Naive thymus-derived CD4-positive, alpha-beta T cell (primary cell): Measurements from ENCODE around the gene RAG2. TPM values are rescaled to one million over a fixed set of nuclear protein-coding genes. Genes with fewer than 3 reads are reported as not detected.
A peak's percentile ranks its signal among the peaks of the same experiment; 100 is the strongest.

Source experiments
- ATAC-seq: fragments of 150-1000 bp; cut with Tn5 transposase; 2 replicates; pipeline ENCODE4 v1.10.0; 2021; ENCODE audit warnings: mild to moderate bottlenecking, moderate library complexity
- CTCF ChIA-PET: fragments of 350-600 bp; sonication (Branson Sonifier 250); formaldehyde crosslinking; loops from one replicate; lab custom pipeline; 2021; ENCODE audit warnings: antibody characterized with exemption; lab: Charles Lee
- POLR2A ChIA-PET: fragments of 350-600 bp; sonication (Branson Sonifier 250); formaldehyde crosslinking; loops from one replicate; lab custom pipeline; 2021; ENCODE audit warnings: antibody characterized with exemption, inconsistent platforms; lab: Charles Lee
- DNase-seq, 9 donors: peaks; one replicate each; pipeline versions ENCODE4 v3.0.0 to v3.0.0-alpha.2; 2020 to 2022; ENCODE audit warnings: mixed read lengths in 1 of 9
- H3K27ac ChIP-seq: one replicate; pipeline ENCODE4 v1.7.0; 2013; ENCODE audit warnings: mild to moderate bottlenecking, low read depth, low read length, moderate library complexity
- H3K27me3 ChIP-seq, 2 donors: one replicate each; pipeline ENCODE4 v1.7.0; 2013; ENCODE audit warnings: low read length in 2 of 2, mild to moderate bottlenecking in 2 of 2, moderate library complexity in 2 of 2; ENCODE audit not compliant: control insufficient read depth in 2 of 2, insufficient read depth in 2 of 2
- H3K36me3 ChIP-seq, 3 experiments: 1 replicate in 2 of 3; 2 replicates in 1 of 3; pipeline ENCODE4 v1.7.0; 2013; ENCODE audit warnings: low read length in 3 of 3, mild to moderate bottlenecking in 3 of 3, moderate library complexity in 1 of 3; ENCODE audit not compliant: insufficient read depth in 3 of 3, control insufficient read depth in 2 of 3
- H3K4me1 ChIP-seq, 2 donors: one replicate each; pipeline ENCODE4 v1.7.0; 2013; ENCODE audit warnings: low read length in 2 of 2, mild to moderate bottlenecking in 2 of 2, moderate library complexity in 1 of 2; ENCODE audit not compliant: control insufficient read depth in 2 of 2, insufficient read depth in 2 of 2
- H3K4me3 ChIP-seq: 2 replicates; pipeline ENCODE4 v1.7.0; 2013; ENCODE audit warnings: mild to moderate bottlenecking, low read length
- H3K9me3 ChIP-seq, 3 experiments: 1 replicate in 2 of 3; 2 replicates in 1 of 3; pipeline ENCODE4 v1.7.0; 2013; ENCODE audit warnings: low read length in 3 of 3; ENCODE audit not compliant: control insufficient read depth in 2 of 3
- H3K27ac Mint-ChIP-seq, 9 donors: one replicate each; pipeline ENCODE4 v1.8.0; 2020 to 2022; ENCODE audit warnings: mixed read lengths in 9 of 9, mild to moderate bottlenecking in 8 of 9, moderate library complexity in 5 of 9, inconsistent platforms in 2 of 9
- H3K27me3 Mint-ChIP-seq, 5 donors: one replicate each; pipeline ENCODE4 v1.8.0; 2021 to 2022; ENCODE audit warnings: mixed read lengths in 5 of 5, mild to moderate bottlenecking in 1 of 5
- H3K36me3 Mint-ChIP-seq, 5 donors: one replicate each; pipeline ENCODE4 v1.8.0; 2020 to 2022; ENCODE audit warnings: mixed read lengths in 5 of 5, mild to moderate bottlenecking in 3 of 5, inconsistent platforms in 1 of 5
- H3K4me1 Mint-ChIP-seq, 7 donors: one replicate each; pipeline ENCODE4 v1.8.0; 2020 to 2022; ENCODE audit warnings: mixed read lengths in 7 of 7, mild to moderate bottlenecking in 3 of 7, inconsistent platforms in 1 of 7
- H3K4me3 Mint-ChIP-seq, 10 donors: one replicate each; pipeline ENCODE4 v1.8.0; 2020 to 2022; ENCODE audit warnings: mild to moderate bottlenecking in 10 of 10, mixed read lengths in 10 of 10, moderate library complexity in 6 of 10, inconsistent platforms in 2 of 10
- H3K9me3 Mint-ChIP-seq, 11 donors: one replicate each; pipeline ENCODE4 v1.8.0; 2020 to 2022; ENCODE audit warnings: mixed read lengths in 11 of 11, mild to moderate bottlenecking in 4 of 11, inconsistent platforms in 1 of 11, moderate library complexity in 1 of 11
- intact Hi-C, 2 donors: fragments of 100-400 bp; cut with micrococcal nuclease; formaldehyde crosslinking; loops; one replicate each; pipeline ENCODE4 v1.15.1; 2023
- polyA plus RNA-seq, 2 donors: library from polyadenylated mRNA; unstranded; fragments of 300-500 nt; fragmentation: Illumina TruSeq; gene quantifications; one replicate each; pipeline ENCODE4 v1.2.3, GENCODE V29; 2021
- total RNA-seq, 6 experiments: library from RNA in 5 of 6; stranded (reverse) in 5 of 6; gene quantifications; 1 replicate in 5 of 6; 2 replicates in 1 of 6; pipeline ENCODE4 v1.2.3 and lab custom pipeline; 2021 to 2026

RAG2 gene
- total and polyA plus RNA-seq, 7 experiments from 2014 or later: not detected

DNA sequence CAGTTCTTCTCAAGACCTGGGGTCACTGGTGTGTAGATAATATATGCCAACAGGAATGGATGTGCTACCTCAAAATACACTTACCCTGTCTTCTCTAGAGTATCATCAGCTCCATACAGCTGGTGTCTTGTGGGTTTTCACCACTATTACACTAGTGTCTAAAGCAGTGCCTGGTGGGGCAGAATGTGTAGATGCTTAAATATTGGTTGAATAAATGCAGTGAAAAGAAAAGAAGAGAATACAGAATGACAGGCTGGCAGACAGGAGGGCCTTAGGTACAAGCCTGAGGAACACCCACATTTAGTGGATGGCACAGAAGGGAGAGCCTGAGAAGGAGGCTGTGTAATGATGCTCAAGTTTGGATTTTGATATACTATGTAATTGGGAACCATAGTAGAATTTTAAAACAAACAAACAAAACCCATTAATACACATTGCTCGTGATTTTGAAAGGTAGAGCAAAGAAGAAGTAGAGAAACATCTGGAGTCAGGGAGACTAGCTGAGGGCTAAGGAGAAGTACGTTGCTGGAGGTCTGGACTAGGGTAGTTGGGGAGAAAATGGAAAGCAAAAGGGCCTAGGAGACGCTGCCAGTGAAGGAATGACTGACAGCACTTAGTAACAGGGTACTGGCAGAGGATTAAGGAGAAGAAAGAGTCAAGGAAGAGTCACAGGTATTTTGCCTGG, 20.5 kb upstream of the RAG2 start:
- ChIA-PET CTCF (no interaction called here), POLR2A (interaction anchor here (0.6 kb wide), 1 partner anchor 16 kb away, joined by 4 read pairs; no protein-coding TSS in a partner anchor)
- no peak for DNase-seq
- intact Hi-C loops: no loop called here
- no peak overlapping the region for H3K4me3 ChIP-seq
- Mint-ChIP-seq H3K4me3 (peak overlapping the region in 2 of 10 donors; percentile 3 to 40), H3K36me3 (no peaks in the 10 kb centered on the region), H3K27me3 (peaks cover 7 to 17% (median 13%) of the 10 kb centered on the region in 5 donors), H3K4me1 (peaks cover 0 to 7% (median 0%) of the 10 kb centered on the region in 7 donors), H3K27ac (no peak overlapping the region), H3K9me3 (peaks cover 0 to 6% (median 0%) of the 10 kb centered on the region in 11 donors)
- H3K4me1 ChIP-seq: no peaks in the 10 kb centered on the region
- no peaks in the 10 kb centered on the region for H3K36me3 ChIP-seq
- no peaks in the 10 kb centered on the region for H3K27me3 ChIP-seq
- ATAC-seq: no peak
- H3K9me3 ChIP-seq: no peaks in the 10 kb centered on the region
- no peak overlapping the region for H3K27ac ChIP-seq

DNA sequence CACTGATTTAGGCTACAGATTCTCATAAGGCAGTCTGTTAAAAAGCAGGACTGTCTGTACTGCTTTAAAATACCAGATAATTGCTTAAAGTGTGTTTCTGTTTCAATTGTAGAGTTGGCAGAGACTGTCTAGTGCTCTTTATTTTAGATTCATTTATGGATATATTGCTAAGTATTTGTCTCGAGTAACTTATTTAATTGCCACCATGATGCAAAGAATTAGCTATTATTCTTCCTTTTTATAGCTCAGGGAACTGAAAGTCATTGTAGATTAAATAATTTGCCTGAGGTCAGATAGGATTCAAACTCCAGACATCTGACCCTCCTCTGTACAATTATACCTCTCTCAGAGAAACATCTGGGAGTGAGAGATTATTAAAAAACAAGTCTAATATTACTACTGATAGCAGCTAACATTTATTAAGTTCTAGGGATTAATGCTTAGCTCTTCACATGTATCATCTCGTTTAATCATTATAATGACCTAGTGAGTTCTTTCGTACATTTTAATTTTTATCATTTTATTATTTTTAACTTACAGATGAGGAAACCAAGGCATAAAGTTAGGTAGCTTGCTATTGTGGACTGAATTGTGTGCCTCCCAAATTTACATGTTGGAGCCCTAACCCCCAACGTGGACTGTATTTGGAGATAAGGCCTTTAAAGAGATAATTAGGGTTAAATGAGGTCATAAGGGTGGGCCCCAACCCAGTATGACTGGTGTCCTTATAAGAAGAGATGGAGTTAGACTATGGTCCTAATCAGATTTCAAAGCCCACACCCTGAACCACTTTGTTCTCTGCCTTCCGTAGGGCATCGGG, 19.7 kb upstream of the RAG2 start:
- Mint-ChIP-seq H3K9me3 (peaks cover 0 to 6% (median 0%) of the 10 kb centered on the region in 11 donors), H3K4me3 (no peak overlapping the region)

DNA sequence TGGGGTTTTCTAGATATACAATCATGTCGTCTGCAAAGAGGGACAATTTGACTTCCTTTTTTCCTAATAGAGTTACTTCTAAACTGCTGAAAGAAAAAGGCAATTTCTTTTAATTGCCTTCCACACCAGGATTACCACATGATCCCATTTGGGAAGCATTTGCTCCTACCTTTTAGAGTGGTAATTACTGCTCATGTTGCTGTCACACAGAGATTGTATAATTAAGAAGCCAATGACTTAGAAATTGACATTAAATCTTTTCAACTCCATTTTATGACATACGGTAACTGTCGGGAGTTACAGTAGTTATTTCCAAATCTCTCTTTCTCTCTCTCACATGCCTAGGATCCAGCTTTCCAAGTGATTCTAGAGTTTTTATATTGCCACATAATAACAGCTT, 17.8 kb upstream of the RAG2 start:
- Histone ChIP-seq H3K27ac (no peak overlapping the region), H3K4me1 (no peaks in the 10 kb centered on the region), H3K4me3 (no peak overlapping the region), H3K27me3 (no peaks in the 10 kb centered on the region), H3K9me3 (no peaks in the 10 kb centered on the region), H3K36me3 (no peaks in the 10 kb centered on the region)
- H3K36me3 Mint-ChIP-seq: no peaks in the 10 kb centered on the region
- ChIA-PET CTCF (no interaction called here), POLR2A (no interaction called here)
- ATAC-seq: no peak
- no peak overlapping the region for H3K4me3 Mint-ChIP-seq
- H3K27me3 Mint-ChIP-seq: peaks cover 7 to 14% (median 12%) of the 10 kb centered on the region in 5 donors
- no peak for DNase-seq
- peaks cover 0 to 7% (median 0%) of the 10 kb centered on the region in 7 donors for H3K4me1 Mint-ChIP-seq
- no peak overlapping the region for H3K27ac Mint-ChIP-seq
- intact Hi-C loops: no loop called here
- H3K9me3 Mint-ChIP-seq: peaks cover 0 to 6% (median 0%) of the 10 kb centered on the region in 11 donors

More for the DNA sequence above, 19.7 kb upstream of the RAG2 start:
- Histone ChIP-seq H3K9me3 (no peaks in the 10 kb centered on the region), H3K4me3 (no peak overlapping the region), H3K27ac (no peak overlapping the region), H3K27me3 (no peaks in the 10 kb centered on the region), H3K4me1 (no peaks in the 10 kb centered on the region), H3K36me3 (no peaks in the 10 kb centered on the region)
- POLR2A ChIA-PET: no interaction called here
- DNase-seq: no peak
- H3K27me3 Mint-ChIP-seq: peaks cover 7 to 17% (median 13%) of the 10 kb centered on the region in 5 donors
- intact Hi-C loops: no loop called here
- no peaks in the 10 kb centered on the region for H3K36me3 Mint-ChIP-seq
- H3K4me1 Mint-ChIP-seq: peaks cover 0 to 7% (median 0%) of the 10 kb centered on the region in 7 donors
- no peak for ATAC-seq
- no peak overlapping the region for H3K27ac Mint-ChIP-seq
- CTCF ChIA-PET: no interaction called here

DNA sequence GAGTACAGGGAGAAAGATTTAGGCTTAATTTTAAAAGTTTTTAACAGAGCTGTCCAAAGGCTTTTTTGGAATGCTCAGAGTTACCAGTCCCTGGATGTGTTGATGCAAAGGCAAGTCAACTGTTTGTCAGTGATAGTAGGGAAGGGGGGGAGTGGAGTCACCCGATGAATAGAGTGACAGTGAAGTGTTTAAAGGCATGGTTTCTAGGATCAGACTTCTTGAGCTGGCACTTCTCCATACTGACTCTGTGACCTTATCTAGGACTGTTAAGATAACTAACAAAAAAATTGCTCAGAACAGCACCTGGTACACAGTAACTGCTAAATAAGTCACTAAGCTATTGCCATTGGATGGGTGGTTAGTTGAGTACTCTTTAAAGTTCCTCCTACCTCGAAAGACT, 11.3 kb upstream of the RAG2 start:
- H3K4me1 ChIP-seq: no peaks in the 10 kb centered on the region
- Mint-ChIP-seq H3K27me3 (peaks cover 0 to 14% (median 2%) of the 10 kb centered on the region in 5 donors), H3K4me3 (no peak overlapping the region), H3K27ac (no peak overlapping the region), H3K9me3 (peaks cover 0 to 1% (median 0%) of the 10 kb centered on the region in 11 donors), H3K36me3 (no peaks in the 10 kb centered on the region), H3K4me1 (no peaks in the 10 kb centered on the region)
- no peaks in the 10 kb centered on the region for H3K9me3 ChIP-seq
- ATAC-seq (no peak), DNase-seq (no peak)
- H3K36me3 ChIP-seq: no peaks in the 10 kb centered on the region
- no peak overlapping the region for H3K27ac ChIP-seq
- H3K4me3 ChIP-seq: no peak overlapping the region
- H3K27me3 ChIP-seq: no peaks in the 10 kb centered on the region
- CTCF ChIA-PET: no interaction called here
- intact Hi-C loops: no loop called here
- POLR2A ChIA-PET: interaction anchor here (0.7 kb wide), 1 partner anchor 58 kb away, joined by 3 read pairs; no protein-coding TSS in a partner anchor

DNA sequence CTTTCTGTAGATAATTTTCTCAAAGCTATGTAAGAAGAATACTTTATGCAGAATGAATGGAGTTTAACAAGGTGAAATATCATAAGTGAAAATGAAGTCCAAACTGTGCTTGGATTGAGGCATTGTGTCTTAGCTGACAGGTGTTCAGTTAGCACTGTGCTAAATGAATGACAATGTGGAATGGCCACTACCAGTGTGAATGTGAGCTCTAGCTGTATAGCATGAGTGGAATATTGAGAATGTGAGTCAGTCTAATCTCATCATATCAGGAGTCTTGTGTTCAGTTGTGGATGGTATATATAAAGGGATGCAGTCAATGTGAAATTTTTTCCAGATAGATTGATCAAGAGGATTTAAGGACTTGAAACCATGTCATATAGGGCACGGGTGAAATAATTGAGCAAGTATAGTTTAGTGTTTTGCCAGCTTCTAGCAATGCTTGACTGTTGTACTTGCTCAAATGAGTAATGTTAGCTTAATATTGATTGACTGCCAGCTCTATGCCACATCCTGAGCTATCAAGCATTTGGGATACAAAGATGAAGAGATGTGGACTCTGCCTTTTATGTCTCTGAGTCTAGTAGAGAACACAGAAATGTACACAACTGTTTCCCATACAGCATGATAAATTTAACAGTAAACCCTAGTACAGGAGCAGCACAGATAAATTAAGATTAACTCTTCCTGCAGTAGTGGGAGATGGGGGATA, 10.6 kb upstream of the RAG2 start:
- no peaks in the 10 kb centered on the region for H3K9me3 ChIP-seq
- no peaks in the 10 kb centered on the region for H3K4me1 Mint-ChIP-seq
- ATAC-seq (no peak), DNase-seq (no peak)
- no peaks in the 10 kb centered on the region for H3K36me3 Mint-ChIP-seq
- H3K36me3 ChIP-seq: no peaks in the 10 kb centered on the region
- H3K4me3 Mint-ChIP-seq: no peak overlapping the region
- no peaks in the 10 kb centered on the region for H3K27me3 ChIP-seq
- peaks cover 0 to 1% (median 0%) of the 10 kb centered on the region in 11 donors for H3K9me3 Mint-ChIP-seq
- H3K4me3 ChIP-seq: no peak overlapping the region
- H3K27ac ChIP-seq: no peak overlapping the region
- peaks cover 0 to 17% (median 8%) of the 10 kb centered on the region in 5 donors for H3K27me3 Mint-ChIP-seq
- H3K4me1 ChIP-seq: no peaks in the 10 kb centered on the region
- H3K27ac Mint-ChIP-seq: no peak overlapping the region
- POLR2A ChIA-PET: no interaction called here
- CTCF ChIA-PET: no interaction called here
- intact Hi-C loops: no loop called here

DNA sequence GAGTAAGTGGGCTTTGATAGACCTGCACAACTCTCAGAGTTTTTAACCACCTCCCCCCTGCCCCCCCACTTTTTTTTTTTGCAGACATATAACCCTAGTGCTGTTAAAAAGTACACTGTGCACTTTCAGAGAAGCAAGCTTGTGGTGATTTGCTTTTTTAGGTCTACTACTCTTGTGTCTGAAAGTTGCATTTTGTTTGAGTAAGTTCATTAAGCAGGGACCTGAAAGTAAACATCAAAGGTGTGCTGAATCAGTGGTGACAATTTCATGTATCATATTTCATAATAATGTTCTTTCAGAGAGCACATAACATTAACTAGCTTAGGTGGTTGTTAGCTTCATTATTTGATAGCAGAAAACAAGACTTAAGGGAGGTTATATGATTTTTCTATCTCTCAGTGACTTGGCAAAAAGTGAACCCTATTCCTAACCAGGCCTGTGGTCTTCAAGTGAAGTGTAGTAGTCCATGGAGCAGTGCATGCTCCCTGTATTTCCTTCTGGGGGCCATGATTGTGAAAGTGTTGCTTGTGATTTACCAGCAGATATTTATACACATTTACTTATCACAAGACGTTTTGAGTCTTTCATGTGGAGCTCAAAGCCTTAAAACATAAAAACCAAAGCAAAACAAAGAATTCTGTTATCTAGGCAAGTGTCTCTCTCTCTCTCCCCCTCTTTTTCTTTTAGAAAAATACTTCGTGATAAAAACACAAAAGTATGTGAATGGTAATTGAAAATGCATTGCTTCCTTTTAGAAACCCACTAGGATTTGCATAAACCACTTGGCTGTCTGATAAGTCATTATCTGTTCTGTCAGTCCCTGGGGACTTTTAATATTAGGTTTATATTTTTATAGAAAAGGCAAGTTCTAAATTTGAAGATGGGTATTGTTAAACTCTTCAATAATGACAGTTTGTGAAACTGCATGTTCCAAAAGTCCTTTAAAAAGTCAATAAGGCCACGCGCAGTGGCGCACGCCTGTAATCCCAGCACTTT, 7.5 kb upstream of the RAG2 start:
- Histone ChIP-seq H3K27ac (no peak overlapping the region), H3K27me3 (no peaks in the 10 kb centered on the region), H3K36me3 (no peaks in the 10 kb centered on the region), H3K9me3 (no peaks in the 10 kb centered on the region), H3K4me1 (no peaks in the 10 kb centered on the region), H3K4me3 (no peak overlapping the region)
- H3K4me3 Mint-ChIP-seq: no peak overlapping the region
- POLR2A ChIA-PET: no interaction called here
- DNase-seq (no peak), ATAC-seq (no peak)
- CTCF ChIA-PET: no interaction called here
- no peaks in the 10 kb centered on the region for H3K36me3 Mint-ChIP-seq
- intact Hi-C loops: no loop called here
- no peaks in the 10 kb centered on the region for H3K4me1 Mint-ChIP-seq
- H3K27me3 Mint-ChIP-seq: peaks cover 0 to 31% (median 29%) of the 10 kb centered on the region in 5 donors
- H3K9me3 Mint-ChIP-seq: no peaks in the 10 kb centered on the region
- H3K27ac Mint-ChIP-seq: no peak overlapping the region
